Thyroid gland (tissue), 4 donors: ENCODE data around the gene CPNE8.

Source experiments
- POLR2A ChIP-seq, 2 donors: fragments of 450-650 bp; IDR thresholded peaks; one replicate each; pipeline ENCODE4 v1.6.1; 2017; ENCODE audit warnings: antibody characterized with exemption in 2 of 2, mild to moderate bottlenecking in 2 of 2, moderate library complexity in 1 of 2
- TF ChIP-seq, protein P1 (sequence below), 6 experiments: fragments of 200-600 bp in 3 of 6; fragments of 450-650 bp in 3 of 6; sonication (generic) in 3 of 6; IDR thresholded peaks; one replicate each; pipeline ENCODE4 v1.5.1; 2016 to 2019; ENCODE audit warnings: antibody characterized with exemption in 6 of 6, mild to moderate bottlenecking in 2 of 6, inconsistent platforms in 1 of 6, moderate library complexity in 1 of 6

- TF ChIP-seq, protein P1, sequence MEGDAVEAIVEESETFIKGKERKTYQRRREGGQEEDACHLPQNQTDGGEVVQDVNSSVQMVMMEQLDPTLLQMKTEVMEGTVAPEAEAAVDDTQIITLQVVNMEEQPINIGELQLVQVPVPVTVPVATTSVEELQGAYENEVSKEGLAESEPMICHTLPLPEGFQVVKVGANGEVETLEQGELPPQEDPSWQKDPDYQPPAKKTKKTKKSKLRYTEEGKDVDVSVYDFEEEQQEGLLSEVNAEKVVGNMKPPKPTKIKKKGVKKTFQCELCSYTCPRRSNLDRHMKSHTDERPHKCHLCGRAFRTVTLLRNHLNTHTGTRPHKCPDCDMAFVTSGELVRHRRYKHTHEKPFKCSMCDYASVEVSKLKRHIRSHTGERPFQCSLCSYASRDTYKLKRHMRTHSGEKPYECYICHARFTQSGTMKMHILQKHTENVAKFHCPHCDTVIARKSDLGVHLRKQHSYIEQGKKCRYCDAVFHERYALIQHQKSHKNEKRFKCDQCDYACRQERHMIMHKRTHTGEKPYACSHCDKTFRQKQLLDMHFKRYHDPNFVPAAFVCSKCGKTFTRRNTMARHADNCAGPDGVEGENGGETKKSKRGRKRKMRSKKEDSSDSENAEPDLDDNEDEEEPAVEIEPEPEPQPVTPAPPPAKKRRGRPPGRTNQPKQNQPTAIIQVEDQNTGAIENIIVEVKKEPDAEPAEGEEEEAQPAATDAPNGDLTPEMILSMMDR (IDR thresholded peaks at IDR 0.05), result no peak
- TF ChIP-seq POLR2A (IDR thresholded peaks at IDR 0.05), result no peak
These were observed 12.4 kb downstream of the CPNE8 start for GRCh38 chr12:38892976-38893375.
